Liver (tissue), 10 donors: ENCODE results near the gene NMD3. TPM values are rescaled to one million over a fixed set of nuclear protein-coding genes. Genes with fewer than 3 reads are reported as not detected.
A peak's percentile ranks its signal among the peaks of the same experiment; 100 is the strongest.

Source experiments
- DNase-seq: peaks from one replicate; pipeline ENCODE4 v3.0.0-alpha.2; 2017; ENCODE audit warnings: low spot score
- H3K27ac ChIP-seq, 2 donors: one replicate each; pipeline ENCODE4 v1.7.0; 2013; ENCODE audit warnings: inconsistent platforms in 2 of 2, low read length in 2 of 2, control low read depth in 1 of 2, low read depth in 1 of 2, mild to moderate bottlenecking in 1 of 2
- H3K27me3 ChIP-seq, 4 donors: one replicate each; pipeline versions ENCODE4 v1.6.1 to v1.7.0; 2013; ENCODE audit warnings: low read length in 3 of 4, inconsistent platforms in 1 of 4, mild to moderate bottlenecking in 1 of 4, moderate library complexity in 1 of 4; ENCODE audit not compliant: control insufficient read depth in 4 of 4, insufficient read depth in 4 of 4
- H3K36me3 ChIP-seq, 4 donors: one replicate each; pipeline versions ENCODE4 v1.6.1 to v1.7.0; 2013; ENCODE audit warnings: low read length in 3 of 4, mild to moderate bottlenecking in 3 of 4, low read depth in 1 of 4, moderate library complexity in 1 of 4; ENCODE audit not compliant: control insufficient read depth in 4 of 4, insufficient read depth in 3 of 4
- H3K4me1 ChIP-seq, 4 donors: one replicate each; pipeline versions ENCODE4 v1.6.1 to v1.7.0; 2013; ENCODE audit warnings: low read length in 3 of 4, mild to moderate bottlenecking in 3 of 4, moderate library complexity in 1 of 4; ENCODE audit not compliant: control insufficient read depth in 4 of 4, insufficient read depth in 4 of 4
- H3K4me3 ChIP-seq, 3 donors: one replicate each; pipeline versions ENCODE4 v1.6.1 to v1.7.0; 2013; ENCODE audit warnings: low read length in 3 of 3, control low read depth in 1 of 3, low read depth in 1 of 3, mild to moderate bottlenecking in 1 of 3
- H3K9ac ChIP-seq, 2 donors: one replicate each; pipeline ENCODE4 v1.7.0; 2013; ENCODE audit warnings: low read length in 2 of 2, mild to moderate bottlenecking in 2 of 2, moderate library complexity in 2 of 2, control low read depth in 1 of 2, low read depth in 1 of 2
- H3K9me3 ChIP-seq, 4 donors: one replicate each; pipeline versions ENCODE4 v1.6.1 to v1.7.0; 2013; ENCODE audit warnings: low read length in 3 of 4; ENCODE audit not compliant: control insufficient read depth in 4 of 4
- HNF4A ChIP-seq, 2 donors: conservative IDR thresholded peaks; 2 replicates each; pipeline ENCODE4 v1.6.1; 2016; ENCODE audit warnings: antibody characterized with exemption in 2 of 2, mild to moderate bottlenecking in 2 of 2
- JUND ChIP-seq, 2 donors: IDR thresholded peaks; 2 replicates each; pipeline ENCODE4 v1.6.1; 2016; ENCODE audit warnings: antibody characterized with exemption in 2 of 2
- WGBS: extraction: QIAGEN DNeasy Blood & Tissue Kit; methylation state at CpG from one replicate; pipeline ENCODE4 v1.1.7; 2013; 5-methylcytosine and 5-hydroxymethylcytosine counted together
- polyA plus RNA-seq, 2 donors: library from polyadenylated mRNA; stranded (reverse) in 1 of 2; unstranded in 1 of 2; fragments of 200-250 nt in 1 of 2; fragments of >200 nt in 1 of 2; fragmentation: Nextera tagmentation in 1 of 2; extraction: Ambion mirVana in 1 of 2; gene quantifications; one replicate each; pipeline versions ENCODE4 v1.2.1 to v1.2.3, GENCODE V29; 2013 to 2015
- small RNA-seq: library from RNA; depleted of rRNA; stranded (forward); fragments of <200 nt; gene quantifications from one replicate; pipeline ENCODE3, GENCODE V24; 2014
- total RNA-seq, 2 donors: library from RNA; depleted of rRNA; stranded (reverse); fragments of >200 nt; gene quantifications; one replicate each; pipeline ENCODE4 v1.2.3, GENCODE V29; 2014
- TF ChIP-seq, protein P1 (sequence below): IDR thresholded peaks from 2 replicates; pipeline ENCODE4 v1.6.1; 2016; ENCODE audit warnings: antibody characterized with exemption, mild to moderate bottlenecking
- donor health status: healthy.
- donor health status: healthy.
- donor health status: healthy.
- donor health status: healthy.
- donor health status: healthy.

NMD3 gene
- total and polyA plus RNA-seq, 4 donors: 19.9 to 58.7 (median 36.6) TPM

DNA sequence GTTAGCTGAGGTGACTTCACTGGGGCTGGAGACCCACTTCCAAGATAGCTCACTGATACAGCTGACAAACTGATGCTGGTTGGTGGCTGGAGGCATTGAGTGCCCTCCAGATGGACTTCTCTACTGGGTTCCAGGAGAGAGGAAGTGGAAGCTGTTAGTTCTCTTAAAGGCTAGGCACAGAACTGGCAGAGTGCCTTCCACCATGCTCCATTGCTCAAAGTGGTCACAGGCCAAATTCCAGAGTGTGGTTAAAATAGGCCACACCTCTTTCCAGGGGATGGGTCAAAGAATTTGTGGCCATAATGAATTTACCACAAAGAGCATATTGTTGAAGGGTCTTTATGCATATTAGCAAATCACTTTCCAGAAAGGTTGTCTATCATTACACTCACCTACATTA, 74.2 kb downstream of the NMD3 start:
- TF ChIP-seq, protein P1, sequence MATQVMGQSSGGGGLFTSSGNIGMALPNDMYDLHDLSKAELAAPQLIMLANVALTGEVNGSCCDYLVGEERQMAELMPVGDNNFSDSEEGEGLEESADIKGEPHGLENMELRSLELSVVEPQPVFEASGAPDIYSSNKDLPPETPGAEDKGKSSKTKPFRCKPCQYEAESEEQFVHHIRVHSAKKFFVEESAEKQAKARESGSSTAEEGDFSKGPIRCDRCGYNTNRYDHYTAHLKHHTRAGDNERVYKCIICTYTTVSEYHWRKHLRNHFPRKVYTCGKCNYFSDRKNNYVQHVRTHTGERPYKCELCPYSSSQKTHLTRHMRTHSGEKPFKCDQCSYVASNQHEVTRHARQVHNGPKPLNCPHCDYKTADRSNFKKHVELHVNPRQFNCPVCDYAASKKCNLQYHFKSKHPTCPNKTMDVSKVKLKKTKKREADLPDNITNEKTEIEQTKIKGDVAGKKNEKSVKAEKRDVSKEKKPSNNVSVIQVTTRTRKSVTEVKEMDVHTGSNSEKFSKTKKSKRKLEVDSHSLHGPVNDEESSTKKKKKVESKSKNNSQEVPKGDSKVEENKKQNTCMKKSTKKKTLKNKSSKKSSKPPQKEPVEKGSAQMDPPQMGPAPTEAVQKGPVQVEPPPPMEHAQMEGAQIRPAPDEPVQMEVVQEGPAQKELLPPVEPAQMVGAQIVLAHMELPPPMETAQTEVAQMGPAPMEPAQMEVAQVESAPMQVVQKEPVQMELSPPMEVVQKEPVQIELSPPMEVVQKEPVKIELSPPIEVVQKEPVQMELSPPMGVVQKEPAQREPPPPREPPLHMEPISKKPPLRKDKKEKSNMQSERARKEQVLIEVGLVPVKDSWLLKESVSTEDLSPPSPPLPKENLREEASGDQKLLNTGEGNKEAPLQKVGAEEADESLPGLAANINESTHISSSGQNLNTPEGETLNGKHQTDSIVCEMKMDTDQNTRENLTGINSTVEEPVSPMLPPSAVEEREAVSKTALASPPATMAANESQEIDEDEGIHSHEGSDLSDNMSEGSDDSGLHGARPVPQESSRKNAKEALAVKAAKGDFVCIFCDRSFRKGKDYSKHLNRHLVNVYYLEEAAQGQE: no peak
- peak in 1 of 2 donors; percentile 25 for TF ChIP-seq HNF4A (conservative IDR thresholded peaks at IDR 0.05)
- Histone ChIP-seq H3K27me3 (no peaks in the 10 kb centered on the region), H3K36me3 (no peaks in the 10 kb centered on the region), H3K9ac (no peak overlapping the region), H3K4me3 (no peak overlapping the region), H3K4me1 (no peaks in the 10 kb centered on the region), H3K27ac (no peak overlapping the region), H3K9me3 (peaks cover 0 to 10% (median 3%) of the 10 kb centered on the region in 4 donors)
- DNase-seq: no peak

DNA sequence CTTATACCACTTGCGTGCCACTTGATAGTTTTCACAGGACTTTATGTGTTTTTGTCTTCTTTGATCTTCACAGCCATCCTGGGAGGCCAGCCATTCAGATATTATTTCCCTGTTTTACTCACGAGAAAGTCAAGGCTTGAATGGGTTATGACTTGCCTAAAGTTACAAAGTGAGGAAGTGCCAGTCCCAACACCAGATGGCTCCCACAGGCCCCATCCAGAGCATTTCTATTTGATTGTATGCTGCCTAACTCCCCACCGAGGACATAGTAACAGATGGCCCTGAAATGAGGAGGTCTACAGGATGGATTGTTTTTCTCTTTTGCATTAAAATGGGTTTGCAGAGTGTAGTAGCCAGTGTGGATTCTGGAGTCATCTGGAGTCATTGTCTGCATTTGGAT, 75.7 kb downstream of the NMD3 start:
- Histone ChIP-seq H3K4me1 (no peaks in the 10 kb centered on the region), H3K27me3 (no peaks in the 10 kb centered on the region), H3K9me3 (peaks cover 0 to 10% (median 3%) of the 10 kb centered on the region in 4 donors), H3K36me3 (no peaks in the 10 kb centered on the region), H3K9ac (no peak overlapping the region), H3K4me3 (no peak overlapping the region), H3K27ac (no peak overlapping the region)
- DNase-seq: no peak
- WGBS: 92% methylated on average over 3 of the region's 3 CpGs
- no peak for TF ChIP-seq JUND (IDR thresholded peaks at IDR 0.05)

Small RNA genes lying within 50 kb of the gene (small RNA-seq; reads per million reads assigned to genes)
- gene AC108738.1: not detected

Other genes with a start within 250 kb of the NMD3 start
- gene B3GALNT1, start 116.0 kb upstream of the NMD3 start, total RNA-seq: 10 to 100 TPM in 1 of 2 donors, 1 to 10 TPM in 1; 1.0 to 23.7 TPM
- under 1 TPM; 0.56 to 0.99 TPM for gene B3GALNT1, start 116.0 kb upstream of the NMD3 start, polyA plus RNA-seq
- gene SPTSSB, start 150.2 kb downstream of the NMD3 start, total RNA-seq: 1 to 10 TPM in 1 of 2 donors, under 1 TPM in 1; under 0.01 to 1.0 TPM
- gene SPTSSB, start 150.2 kb downstream of the NMD3 start, polyA plus RNA-seq: under 1 TPM; 0.02 to 0.08 TPM